ENCODE measurements around the gene EFCC1.

EFCC1 gene

GRCh38 chr3:129023008-129023358, 21.9 kb downstream of the EFCC1 start:
- Histone ChIP-seq H3K27ac (ENCODE audit: insufficient read depth in 1 of 2, low read depth in 1 of 2, low read length in 2 of 2, poor library complexity in 1 of 2, severe bottlenecking in 2 of 2) (no peak overlapping the region), H3K4me1 (ENCODE audit: control extremely low read depth in 1 of 4, control insufficient read depth in 4 of 4, insufficient read depth in 4 of 4, low read length in 3 of 4) (peaks cover 0 to 37% (median 29%) of the 10 kb centered on the region in 4 experiments), H3K9me3 (ENCODE audit: control extremely low read depth in 1 of 5, control insufficient read depth in 4 of 5, insufficient read depth in 2 of 5, low read depth in 1 of 5, low read length in 4 of 5) (no peaks in the 10 kb centered on the region), H3K27me3 (replicated peaks in 2 of 5; ENCODE audit: control insufficient read depth in 4 of 5, insufficient read depth in 5 of 5, low read length in 4 of 5) (no peaks in the 10 kb centered on the region), H3K36me3 (ENCODE audit: control insufficient read depth in 4 of 4, insufficient read depth in 4 of 4, low read length in 3 of 4) (peaks cover 0 to 8% (median 0%) of the 10 kb centered on the region in 4 experiments), H3K4me3 (ENCODE audit: control insufficient read depth in 1 of 7, extremely low read depth in 1 of 7, insufficient read depth in 4 of 7, low read depth in 2 of 7, low read length in 6 of 7) (no peak overlapping the region)
- ChIA-PET POLR2A (interaction anchor here (0.6 to 0.7 kb wide), 2 partner anchors 52 to 55 kb away, joined by 3 to 5 read pairs; no protein-coding TSS in a partner anchor), CTCF (interaction anchor here (0.6 to 7.8 kb wide), 8 partner anchors 9 to 222 kb away, joined by 3 to 46 read pairs (median 4); no protein-coding TSS in a partner anchor)
- DNase-seq, result no peak
- 100% methylated on average over 1 of the region's 1 CpG for WGBS (ENCODE audit: insufficient coverage)

- Histone ChIP-seq H3K27me3 (replicated peaks in 2 of 5; ENCODE audit: control insufficient read depth in 4 of 5, insufficient read depth in 5 of 5, low read length in 4 of 5) (no peaks in the 10 kb centered on the region), H3K4me3 (ENCODE audit: control insufficient read depth in 1 of 7, extremely low read depth in 1 of 7, insufficient read depth in 4 of 7, low read depth in 2 of 7, low read length in 6 of 7) (no peak overlapping the region), H3K4me1 (ENCODE audit: control extremely low read depth in 1 of 4, control insufficient read depth in 4 of 4, insufficient read depth in 4 of 4, low read length in 3 of 4) (peaks cover 0 to 33% (median 23%) of the 10 kb centered on the region in 4 experiments), H3K9me3 (ENCODE audit: control extremely low read depth in 1 of 5, control insufficient read depth in 4 of 5, insufficient read depth in 2 of 5, low read depth in 1 of 5, low read length in 4 of 5) (no peaks in the 10 kb centered on the region), H3K27ac (ENCODE audit: insufficient read depth in 1 of 2, low read depth in 1 of 2, low read length in 2 of 2, poor library complexity in 1 of 2, severe bottlenecking in 2 of 2) (no peak overlapping the region), H3K36me3 (ENCODE audit: control insufficient read depth in 4 of 4, insufficient read depth in 4 of 4, low read length in 3 of 4) (peaks cover 0 to 4% (median 0%) of the 10 kb centered on the region in 4 experiments)
- ChIA-PET CTCF (interaction anchor here (1.4 to 7.8 kb wide), 4 partner anchors 8 to 53 kb away, joined by 4 to 46 read pairs (median 23); no protein-coding TSS in a partner anchor), POLR2A (no interaction called here)
- peak in 1 of 3 donors; percentile 44 for DNase-seq
- WGBS (ENCODE audit: insufficient coverage), result 83% methylated on average over 1 of the region's 2 CpGs
These were observed 22.8 kb downstream of the EFCC1 start for GRCh38 chr3:129023909-129024308.

- Histone ChIP-seq H3K4me1 (ENCODE audit: control extremely low read depth in 1 of 4, control insufficient read depth in 4 of 4, insufficient read depth in 4 of 4, low read length in 3 of 4) (peaks cover 0 to 33% (median 22%) of the 10 kb centered on the region in 4 experiments), H3K4me3 (ENCODE audit: control insufficient read depth in 1 of 7, extremely low read depth in 1 of 7, insufficient read depth in 4 of 7, low read depth in 2 of 7, low read length in 6 of 7) (no peak overlapping the region), H3K36me3 (ENCODE audit: control insufficient read depth in 4 of 4, insufficient read depth in 4 of 4, low read length in 3 of 4) (no peaks in the 10 kb centered on the region), H3K27ac (ENCODE audit: insufficient read depth in 1 of 2, low read depth in 1 of 2, low read length in 2 of 2, poor library complexity in 1 of 2, severe bottlenecking in 2 of 2) (no peak overlapping the region), H3K9me3 (ENCODE audit: control extremely low read depth in 1 of 5, control insufficient read depth in 4 of 5, insufficient read depth in 2 of 5, low read depth in 1 of 5, low read length in 4 of 5) (no peaks in the 10 kb centered on the region), H3K27me3 (replicated peaks in 2 of 5; ENCODE audit: control insufficient read depth in 4 of 5, insufficient read depth in 5 of 5, low read length in 4 of 5) (no peaks in the 10 kb centered on the region)
- ChIA-PET POLR2A (no interaction called here), CTCF (interaction anchor here (2.0 to 7.8 kb wide), 4 partner anchors 9 to 55 kb away, joined by 5 to 46 read pairs (median 25); no protein-coding TSS in a partner anchor)
- DNase-seq, result no peak
- 93% methylated on average over 15 of the region's 15 CpGs for WGBS (ENCODE audit: insufficient coverage)
These were observed 24.0 kb downstream of the EFCC1 start for GRCh38 chr3:129025108-129025507.

- peaks cover 0 to 6% (median 4%) of the 10 kb centered on the region in 4 experiments for H3K36me3 ChIP-seq (ENCODE audit: control insufficient read depth in 4 of 4, insufficient read depth in 4 of 4, low read length in 3 of 4)
- H3K9me3 ChIP-seq (ENCODE audit: control extremely low read depth in 1 of 5, control insufficient read depth in 4 of 5, insufficient read depth in 2 of 5, low read depth in 1 of 5, low read length in 4 of 5), result no peaks in the 10 kb centered on the region
- CTCF ChIA-PET, result interaction anchor here (0.8 to 7.8 kb wide), 16 partner anchors 9 to 136 kb away, joined by 3 to 46 read pairs (median 4); no protein-coding TSS in a partner anchor
- no peak overlapping the region for H3K4me3 ChIP-seq (ENCODE audit: control insufficient read depth in 1 of 7, extremely low read depth in 1 of 7, insufficient read depth in 4 of 7, low read depth in 2 of 7, low read length in 6 of 7)
- H3K4me1 ChIP-seq (ENCODE audit: control extremely low read depth in 1 of 4, control insufficient read depth in 4 of 4, insufficient read depth in 4 of 4, low read length in 3 of 4), result peaks cover 0 to 32% (median 22%) of the 10 kb centered on the region in 4 experiments
- no peaks in the 10 kb centered on the region for H3K27me3 ChIP-seq (replicated peaks in 2 of 5; ENCODE audit: control insufficient read depth in 4 of 5, insufficient read depth in 5 of 5, low read length in 4 of 5)
- POLR2A ChIA-PET, result interaction anchor here (1.6 kb wide), 1 partner anchor 9 kb away, joined by 5 read pairs; no protein-coding TSS in a partner anchor
- WGBS (ENCODE audit: insufficient coverage), result 89% methylated on average over 4 of the region's 8 CpGs
- no peak for DNase-seq
- H3K27ac ChIP-seq (ENCODE audit: insufficient read depth in 1 of 2, low read depth in 1 of 2, low read length in 2 of 2, poor library complexity in 1 of 2, severe bottlenecking in 2 of 2), result no peak overlapping the region
These were observed 24.8 kb downstream of the EFCC1 start for GRCh38 chr3:129025691-129026435.

GRCh38 chr3:129026728-129027543, 25.8 kb downstream of the EFCC1 start:
- peak; percentile 93 to 98 (median 97) for DNase-seq
- POLR2A ChIA-PET, result interaction anchor here (0.6 to 1.6 kb wide), 4 partner anchors 10 to 454 kb away, joined by 3 to 5 read pairs (median 4); no protein-coding TSS in a partner anchor
- Histone ChIP-seq H3K4me1 (ENCODE audit: control extremely low read depth in 1 of 4, control insufficient read depth in 4 of 4, insufficient read depth in 4 of 4, low read length in 3 of 4) (peaks cover 0 to 30% (median 22%) of the 10 kb centered on the region in 4 experiments), H3K27ac (ENCODE audit: insufficient read depth in 1 of 2, low read depth in 1 of 2, low read length in 2 of 2, poor library complexity in 1 of 2, severe bottlenecking in 2 of 2) (peak overlapping the region in 1 of 2 experiments; percentile 49), H3K4me3 (ENCODE audit: control insufficient read depth in 1 of 7, extremely low read depth in 1 of 7, insufficient read depth in 4 of 7, low read depth in 2 of 7, low read length in 6 of 7) (peak overlapping the region; percentile 35 to 76 (median 55)), H3K36me3 (ENCODE audit: control insufficient read depth in 4 of 4, insufficient read depth in 4 of 4, low read length in 3 of 4) (peaks cover 0 to 9% (median 4%) of the 10 kb centered on the region in 4 experiments), H3K27me3 (replicated peaks in 2 of 5; ENCODE audit: control insufficient read depth in 4 of 5, insufficient read depth in 5 of 5, low read length in 4 of 5) (no peaks in the 10 kb centered on the region), H3K9me3 (ENCODE audit: control extremely low read depth in 1 of 5, control insufficient read depth in 4 of 5, insufficient read depth in 2 of 5, low read depth in 1 of 5, low read length in 4 of 5) (no peaks in the 10 kb centered on the region)
- 4% methylated on average over 48 of the region's 54 CpGs for WGBS (ENCODE audit: insufficient coverage)
- CTCF ChIA-PET, result interaction anchor here (0.7 to 7.8 kb wide), 21 partner anchors 11 to 218 kb away, joined by 3 to 46 read pairs (median 4); no protein-coding TSS in a partner anchor

- Histone ChIP-seq H3K4me3 (ENCODE audit: control insufficient read depth in 1 of 7, extremely low read depth in 1 of 7, insufficient read depth in 4 of 7, low read depth in 2 of 7, low read length in 6 of 7) (peak overlapping the region in 6 of 7 experiments; percentile 35 to 76 (median 62)), H3K4me1 (ENCODE audit: control extremely low read depth in 1 of 4, control insufficient read depth in 4 of 4, insufficient read depth in 4 of 4, low read length in 3 of 4) (peaks cover 0 to 26% (median 19%) of the 10 kb centered on the region in 4 experiments), H3K9me3 (ENCODE audit: control extremely low read depth in 1 of 5, control insufficient read depth in 4 of 5, insufficient read depth in 2 of 5, low read depth in 1 of 5, low read length in 4 of 5) (no peaks in the 10 kb centered on the region), H3K27ac (ENCODE audit: insufficient read depth in 1 of 2, low read depth in 1 of 2, low read length in 2 of 2, poor library complexity in 1 of 2, severe bottlenecking in 2 of 2) (peak overlapping the region in 1 of 2 experiments; percentile 49), H3K27me3 (replicated peaks in 2 of 5; ENCODE audit: control insufficient read depth in 4 of 5, insufficient read depth in 5 of 5, low read length in 4 of 5) (no peaks in the 10 kb centered on the region), H3K36me3 (ENCODE audit: control insufficient read depth in 4 of 4, insufficient read depth in 4 of 4, low read length in 3 of 4) (peaks cover 0 to 9% (median 5%) of the 10 kb centered on the region in 4 experiments)
- DNase-seq, result peak in 1 of 3 donors; percentile 15
- ChIA-PET CTCF (interaction anchor here (1.1 to 7.8 kb wide), 10 partner anchors 10 to 218 kb away, joined by 3 to 46 read pairs (median 8); no protein-coding TSS in a partner anchor), POLR2A (interaction anchor here (0.9 to 1.6 kb wide), 3 partner anchors 9 to 26 kb away, joined by 3 to 5 read pairs (median 5); no protein-coding TSS in a partner anchor)
- WGBS (ENCODE audit: insufficient coverage), result 78% methylated on average over 14 of the region's 15 CpGs
These were observed 26.4 kb downstream of the EFCC1 start for GRCh38 chr3:129027544-129027880.
